Activated CD8-positive, alpha-beta memory T cell treated with anti-CD3 and anti-CD28 coated beads, Interleukin-2, amount 50 U/mL, for 4 hours (primary cell): Measurements from ENCODE around the gene STX16.

Experiments
- DNase-seq: peaks from one replicate; pipeline ENCODE4 v3.0.0-alpha.2; 2020

Gene STX16

GRCh38 chr20:58650776-58651558 lies at the start of gene STX16:
Gene STX16 (plus strand): TSS chr20:58651283. CDS start chr20:58652007, 724 bp downstream.
- peak; percentile 85 for DNase-seq

GRCh38 chr20:58602124-58602523 lies 49.0 kb upstream of the STX16 start:
- DNase-seq = no peak

GRCh38 chr20:58603721-58604120 lies 47.4 kb upstream of the STX16 start:
- DNase-seq = no peak

- no peak for DNase-seq
Measured at GRCh38 chr20:58604128-58604881, 46.8 kb upstream of the STX16 start.

GRCh38 chr20:58605292-58606065 lies 45.6 kb upstream of the STX16 start:
- DNase-seq = no peak

- DNase-seq = no peak
Measured at GRCh38 chr20:58606184-58606583, 44.9 kb upstream of the STX16 start.

GRCh38 chr20:58608096-58608840 lies 42.8 kb upstream of the STX16 start:
- DNase-seq = no peak

GRCh38 chr20:58609026-58609425 lies 42.1 kb upstream of the STX16 start:
- no peak for DNase-seq

- DNase-seq = no peak
Measured at GRCh38 chr20:58610071-58610800, 40.8 kb upstream of the STX16 start.

GRCh38 chr20:58610811-58611210 lies 40.3 kb upstream of the STX16 start:
- DNase-seq = no peak

- no peak for DNase-seq
Measured at GRCh38 chr20:58611236-58612030, 39.6 kb upstream of the STX16 start.

GRCh38 chr20:58612121-58612691 lies 38.9 kb upstream of the STX16 start:
- DNase-seq = no peak

- DNase-seq = no peak
Measured at GRCh38 chr20:58613061-58613854, 37.8 kb upstream of the STX16 start.

GRCh38 chr20:58614366-58614765 lies 36.7 kb upstream of the STX16 start:
- no peak for DNase-seq

- DNase-seq = no peak
Measured at GRCh38 chr20:58614984-58615760, 35.9 kb upstream of the STX16 start.

- no peak for DNase-seq
Measured at GRCh38 chr20:58616411-58616810, 34.7 kb upstream of the STX16 start.

- no peak for DNase-seq
Measured at GRCh38 chr20:58617158-58617557, 33.9 kb upstream of the STX16 start.

GRCh38 chr20:58618351-58619076 lies 32.6 kb upstream of the STX16 start:
- DNase-seq = no peak
